ENCODE results near the gene UIMC1. TPM values are rescaled to one million over a fixed set of nuclear protein-coding genes. Genes with fewer than 3 reads are reported as not detected.

The UIMC1 gene
- total RNA-seq, 1 donor from 2014 or later, result 42.2 TPM

- peaks cover 0 to 7% of the 10 kb centered on the region in 2 donors for H3K36me3 ChIP-seq
- no peaks in the 10 kb centered on the region for H3K9me3 ChIP-seq
- peaks cover 12% of the 10 kb centered on the region for H3K4me1 ChIP-seq
- H3K4me3 ChIP-seq, result no peak overlapping the region
- DNase-seq (ENCODE audit: extremely low spot score in 2 of 2), result no peak
- no peaks in the 10 kb centered on the region for H3K27me3 ChIP-seq
- TF ChIP-seq POLR2A (IDR thresholded peaks at IDR 0.05) (no peak), POLR2AphosphoS5 (IDR thresholded peaks at IDR 0.05; ENCODE audit: insufficient read depth in 1 of 2, low read depth in 1 of 2) (no peak), CTCF (IDR thresholded peaks at IDR 0.05) (no peak)
- H3K27ac ChIP-seq, result no peak overlapping the region
- intact Hi-C loops (cut with DNase I), result no loop called here
Measured at GRCh38 chr5:177036443-177036842, 29.9 kb upstream of the UIMC1 start.

GRCh38 chr5:177035976-177036375 is 29.4 kb upstream of the UIMC1 start:
- Histone ChIP-seq H3K27me3 (no peaks in the 10 kb centered on the region), H3K9me3 (no peaks in the 10 kb centered on the region), H3K36me3 (peaks cover 0 to 6% of the 10 kb centered on the region in 2 donors), H3K4me3 (no peak overlapping the region), H3K27ac (no peak overlapping the region), H3K4me1 (peaks cover 12% of the 10 kb centered on the region)
- intact Hi-C loops (cut with DNase I), result no loop called here
- no peak for DNase-seq (ENCODE audit: extremely low spot score in 2 of 2)
- TF ChIP-seq CTCF (IDR thresholded peaks at IDR 0.05) (no peak), POLR2AphosphoS5 (IDR thresholded peaks at IDR 0.05; ENCODE audit: insufficient read depth in 1 of 2, low read depth in 1 of 2) (no peak), POLR2A (IDR thresholded peaks at IDR 0.05) (no peak)

- intact Hi-C loops (cut with DNase I), result no loop called here
- no peaks in the 10 kb centered on the region for H3K27me3 ChIP-seq
- no peak overlapping the region for H3K27ac ChIP-seq
- peaks cover 0 to 6% of the 10 kb centered on the region in 2 donors for H3K36me3 ChIP-seq
- no peak overlapping the region for H3K4me3 ChIP-seq
- H3K9me3 ChIP-seq, result no peaks in the 10 kb centered on the region
- peaks cover 10% of the 10 kb centered on the region for H3K4me1 ChIP-seq
- TF ChIP-seq CTCF (IDR thresholded peaks at IDR 0.05) (no peak), POLR2AphosphoS5 (IDR thresholded peaks at IDR 0.05; ENCODE audit: insufficient read depth in 1 of 2, low read depth in 1 of 2) (no peak), POLR2A (IDR thresholded peaks at IDR 0.05) (no peak)
- no peak for DNase-seq (ENCODE audit: extremely low spot score in 2 of 2)
Measured at GRCh38 chr5:177029498-177029897, 22.9 kb upstream of the UIMC1 start.

- H3K27me3 ChIP-seq, result no peaks in the 10 kb centered on the region
- no peaks in the 10 kb centered on the region for H3K9me3 ChIP-seq
- DNase-seq (ENCODE audit: extremely low spot score in 2 of 2), result no peak
- intact Hi-C loops (cut with DNase I), result no loop called here
- H3K27ac ChIP-seq, result no peak overlapping the region
- TF ChIP-seq CTCF (IDR thresholded peaks at IDR 0.05) (no peak), POLR2A (IDR thresholded peaks at IDR 0.05) (no peak), POLR2AphosphoS5 (IDR thresholded peaks at IDR 0.05; ENCODE audit: insufficient read depth in 1 of 2, low read depth in 1 of 2) (no peak)
- H3K4me3 ChIP-seq, result no peak overlapping the region
- peaks cover 23% of the 10 kb centered on the region for H3K4me1 ChIP-seq
- peaks cover 0 to 6% of the 10 kb centered on the region in 2 donors for H3K36me3 ChIP-seq
Measured at GRCh38 chr5:177027665-177028064, 21.1 kb upstream of the UIMC1 start.

GRCh38 chr5:177025101-177025601 is 18.6 kb upstream of the UIMC1 start:
- Histone ChIP-seq H3K4me3 (no peak overlapping the region), H3K27ac (no peak overlapping the region), H3K4me1 (peaks cover 29% of the 10 kb centered on the region), H3K36me3 (no peaks in the 10 kb centered on the region), H3K9me3 (no peaks in the 10 kb centered on the region), H3K27me3 (no peaks in the 10 kb centered on the region)
- intact Hi-C loops (cut with DNase I), result no loop called here
- TF ChIP-seq POLR2AphosphoS5 (IDR thresholded peaks at IDR 0.05; ENCODE audit: insufficient read depth in 1 of 2, low read depth in 1 of 2) (no peak), CTCF (IDR thresholded peaks at IDR 0.05) (no peak), POLR2A (IDR thresholded peaks at IDR 0.05) (no peak)
- no peak for DNase-seq (ENCODE audit: extremely low spot score in 2 of 2)

Measured in vagina (tissue), 2 donors.